Endothelial cell of umbilical vein (primary cell): ENCODE results near the gene C1GALT1C1. TPM values are rescaled to one million over a fixed set of nuclear protein-coding genes. Genes with fewer than 3 reads are reported as not detected.

Experiments
- BruUV-seq: library from RNA; stranded (reverse); fragments of 400-500 nt; replicated peaks from 2 replicates; lab custom pipeline; 2021; lab: Mats Ljungman, UMichigan
- CTCF ChIA-PET: fragments of 300-600, 350-600 bp; sonication (Branson Sonifier 250); formaldehyde crosslinking; loops from one replicate; lab custom pipeline; 2021; ENCODE audit warnings: antibody characterized with exemption, inconsistent platforms; lab: Charles Lee
- POLR2A ChIA-PET: fragments of 300-600, 350-600 bp; sonication (Branson Sonifier 250); formaldehyde crosslinking; loops from one replicate; lab custom pipeline; 2021; ENCODE audit warnings: antibody characterized with exemption, inconsistent platforms; lab: Charles Lee
- DNase-seq: peaks from one replicate; pipeline ENCODE4 v3.0.0-alpha.2; 2011; ENCODE audit warnings: low read depth, low spot score
- FAIRE-seq: peaks from 2 replicates; lab custom pipeline; 2011; peaks lifted over from hg19 to GRCh38; lab: Jason Lieb, UNC
- H2AFZ ChIP-seq: 2 replicates; pipeline ENCODE4 v1.6.0; 2012; ENCODE audit warnings: low read depth, low read length, control low read depth, inconsistent platforms
- H3K27ac ChIP-seq: 2 replicates; pipeline ENCODE4 v1.5.1; 2011; ENCODE audit warnings: low read depth, mild to moderate bottlenecking, control low read depth, low read length, moderate library complexity; ENCODE audit not compliant: insufficient read depth
- H3K27me3 ChIP-seq, 2 experiments: 2 replicates each; pipeline versions ENCODE4 v1.6.0 to v1.6.1; 2011; ENCODE audit warnings: low read length in 2 of 2, mixed read lengths in 1 of 2; ENCODE audit not compliant: control insufficient read depth in 2 of 2, insufficient read depth in 2 of 2
- H3K36me3 ChIP-seq, 2 experiments: 2 replicates in 1 of 2; 3 replicates in 1 of 2; pipeline ENCODE4 v1.5.1; 2011; ENCODE audit warnings: low read length in 2 of 2, mild to moderate bottlenecking in 1 of 2, moderate library complexity in 1 of 2; ENCODE audit not compliant: control insufficient read depth in 2 of 2, insufficient read depth in 2 of 2; ENCODE audit errors: extremely low read depth in 1 of 2
- H3K4me1 ChIP-seq: 3 replicates; pipeline ENCODE4 v1.5.1; 2011; ENCODE audit warnings: mild to moderate bottlenecking, low read length; ENCODE audit not compliant: control insufficient read depth, insufficient read depth; ENCODE audit errors: extremely low read depth
- H3K4me2 ChIP-seq: 2 replicates; pipeline ENCODE4 v1.6.1; 2011; ENCODE audit warnings: low read length, control low read depth, mixed read lengths; ENCODE audit not compliant: insufficient read depth
- H3K4me3 ChIP-seq, 3 experiments: fragments of 200-600 bp in 1 of 3; sonication (generic), shearing (Covaris generic) in 1 of 3; replicated peaks in 1 of 3; 2 replicates each; pipeline ENCODE4 v1.5.1; 2011 to 2016; ENCODE audit warnings: control low read depth in 3 of 3, low read length in 3 of 3, mild to moderate bottlenecking in 2 of 3, inconsistent platforms in 1 of 3, low read depth in 1 of 3, moderate library complexity in 1 of 3; ENCODE audit not compliant: insufficient read depth in 1 of 3
- H3K79me2 ChIP-seq: 2 replicates; pipeline ENCODE4 v1.6.0; 2012; ENCODE audit warnings: low read length, inconsistent platforms; ENCODE audit not compliant: control insufficient read depth, insufficient read depth
- H3K9ac ChIP-seq: replicated peaks from 2 replicates; pipeline ENCODE3; 2011; ENCODE audit warnings: low read length, control low read depth; ENCODE audit not compliant: insufficient read depth; ENCODE audit errors: extremely low read depth
- H3K9me1 ChIP-seq: replicated peaks from 3 replicates; pipeline ENCODE4 v1.6.0; 2011; ENCODE audit warnings: mild to moderate bottlenecking, low read length; ENCODE audit not compliant: control insufficient read depth, insufficient read depth; ENCODE audit errors: extremely low read depth
- H3K9me3 ChIP-seq: replicated peaks from 2 replicates; pipeline ENCODE4 v1.5.1; 2012; ENCODE audit warnings: low read length, inconsistent platforms; ENCODE audit not compliant: control insufficient read depth, insufficient read depth
- H4K20me1 ChIP-seq: replicated peaks from 2 replicates; pipeline ENCODE3; 2011; ENCODE audit warnings: mild to moderate bottlenecking, low read length; ENCODE audit not compliant: control insufficient read depth, insufficient read depth; ENCODE audit errors: extremely low read depth
- CTCF ChIP-seq, 2 donors: IDR thresholded peaks; 1 replicate in 1 of 2; 2 replicates in 1 of 2; pipeline ENCODE4 v1.5.1; 2011; ENCODE audit warnings: low read length in 2 of 2, mild to moderate bottlenecking in 2 of 2, moderate library complexity in 2 of 2, control low read depth in 1 of 2, inconsistent platforms in 1 of 2, low read depth in 1 of 2; ENCODE audit not compliant: insufficient read depth in 1 of 2; ENCODE audit errors: extremely low read depth in 1 of 2
- EZH2 ChIP-seq: IDR thresholded peaks from 2 replicates; pipeline ENCODE4 v1.6.1; 2012; ENCODE audit warnings: borderline replicate concordance, low read depth, mild to moderate bottlenecking, moderate library complexity, low read length, inconsistent platforms; ENCODE audit not compliant: severe bottlenecking
- FOS ChIP-seq: IDR thresholded peaks from 2 replicates; pipeline ENCODE4 v1.6.1; 2011; ENCODE audit warnings: mild to moderate bottlenecking, low read length, moderate library complexity, borderline replicate concordance; ENCODE audit not compliant: insufficient read depth
- GATA2 ChIP-seq: IDR thresholded peaks from 2 replicates; pipeline ENCODE4 v1.7.0; 2011; ENCODE audit warnings: low read depth, mild to moderate bottlenecking, moderate library complexity, mixed read lengths, low read length; ENCODE audit not compliant: insufficient read length, insufficient read depth
- JUN ChIP-seq: IDR thresholded peaks from 2 replicates; pipeline ENCODE4 v1.6.1; 2011; ENCODE audit warnings: borderline replicate concordance, low read depth; ENCODE audit not compliant: insufficient read length, insufficient read depth
- MAX ChIP-seq: IDR thresholded peaks from 2 replicates; pipeline ENCODE4 v1.6.1; 2011; ENCODE audit not compliant: insufficient read depth, insufficient read length
- MYC ChIP-seq: IDR thresholded peaks from one replicate; pipeline ENCODE4 v1.6.1; 2011; ENCODE audit warnings: mild to moderate bottlenecking, low read depth, low read length
- POLR2A ChIP-seq: IDR thresholded peaks from 2 replicates; pipeline ENCODE4 v1.6.1; 2012; ENCODE audit warnings: low read depth, mild to moderate bottlenecking, control low read depth, low read length
- POLR2AphosphoS5 ChIP-seq: IDR thresholded peaks from 2 replicates; pipeline ENCODE4 v1.6.1; 2012; ENCODE audit warnings: low read depth, mild to moderate bottlenecking, control low read depth, low read length, moderate library complexity; ENCODE audit not compliant: insufficient read depth
- dilution Hi-C: fragments of 300-500 bp; cut with MboI; formaldehyde crosslinking; loops from one replicate; pipeline ENCODE4 v1.15.0; 2019; ENCODE audit warnings: low sequenced_read_pairs; ENCODE audit not compliant: extremely low pct_ligation_motif_present
- intact Hi-C: fragments of 100-400 bp; cut with micrococcal nuclease; formaldehyde crosslinking; loops from one replicate; pipeline ENCODE4 v1.10.0; 2022
- polyA plus RNA-seq, 4 experiments: library from polyadenylated mRNA; depleted of rRNA in 3 of 4; stranded (reverse) in 3 of 4; unstranded in 1 of 4; fragments of >200 nt; gene quantifications; 2 replicates each; pipeline versions ENCODE4 v1.2.1 to v1.2.3, GENCODE V29; 2011 to 2012; ENCODE audit warnings: missing spikeins in 1 of 4
- total RNA-seq: library from RNA; stranded (reverse); gene quantifications from 2 replicates; pipeline ENCODE4 v1.2.3, GENCODE V29; 2021

C1GALT1C1 gene
- total and polyA plus RNA-seq, 2 donors (not counting 3 experiments of a cell fraction or from before 2014, with no cell fraction given): 28.6 to 32.9 TPM

- POLR2A ChIA-PET: no interaction called here
- Histone ChIP-seq H2AFZ (no peak overlapping the region), H3K27me3 (no peaks in the 10 kb centered on the region), H3K79me2 (no peaks in the 10 kb centered on the region), H3K4me2 (no peak overlapping the region), H3K4me3 (no peak overlapping the region), H3K36me3 (no peaks in the 10 kb centered on the region), H3K27ac (no peak overlapping the region), H3K4me1 (peaks cover 9% of the 10 kb centered on the region), H3K9me3 (no peaks in the 10 kb centered on the region), H4K20me1 (no peaks in the 10 kb centered on the region), H3K9ac (no peak overlapping the region), H3K9me1 (no peaks in the 10 kb centered on the region)
- TF ChIP-seq FOS (no peak), GATA2 (no peak), POLR2A (no peak)
- FAIRE-seq: no peak
- dilution Hi-C loops (no loop called here), intact Hi-C loops (no loop called here)
- DNase-seq: no peak
- CTCF ChIA-PET: no interaction called here
- no TSS peak for BruUV-seq
Observed at GRCh38 chrX:120642871-120643270, 13.0 kb upstream of the C1GALT1C1 start.

- no peaks in the 10 kb centered on the region for H3K36me3 ChIP-seq
- H2AFZ ChIP-seq: no peak overlapping the region
- FAIRE-seq (no peak), DNase-seq (no peak)
- no peaks in the 10 kb centered on the region for H3K79me2 ChIP-seq
- H3K9me3 ChIP-seq: no peaks in the 10 kb centered on the region
- CTCF ChIA-PET: no interaction called here
- H3K9me1 ChIP-seq: no peaks in the 10 kb centered on the region
- dilution Hi-C loops: no loop called here
- no peak overlapping the region for H3K4me2 ChIP-seq
- H3K27ac ChIP-seq: no peak overlapping the region
- POLR2A ChIA-PET: no interaction called here
- H3K27me3 ChIP-seq: no peaks in the 10 kb centered on the region
- H3K4me1 ChIP-seq: no peaks in the 10 kb centered on the region
- intact Hi-C loops: no loop called here
- H3K4me3 ChIP-seq: no peak overlapping the region
- TF ChIP-seq POLR2A (no peak), EZH2 (no peak), JUN (no peak), MAX (no peak), GATA2 (no peak), POLR2AphosphoS5 (no peak), MYC (no peak), CTCF (IDR thresholded peaks at IDR 0.05; ENCODE audit: extremely low read depth in 1 of 2, insufficient read depth in 1 of 2, low read depth in 1 of 2, low read length in 2 of 2) (no peak), FOS (no peak)
- BruUV-seq: no TSS peak
- H3K9ac ChIP-seq: no peak overlapping the region
- no peaks in the 10 kb centered on the region for H4K20me1 ChIP-seq
Observed at GRCh38 chrX:120638619-120639018, 8.8 kb upstream of the C1GALT1C1 start.
